ENCODE results near the gene CDKN3. TPM values are rescaled to one million over a fixed set of nuclear protein-coding genes. Genes with fewer than 3 reads are reported as not detected.

CDKN3 gene
- 10 to 100 TPM; 68.0 to 73.3 TPM for total RNA-seq

DNA sequence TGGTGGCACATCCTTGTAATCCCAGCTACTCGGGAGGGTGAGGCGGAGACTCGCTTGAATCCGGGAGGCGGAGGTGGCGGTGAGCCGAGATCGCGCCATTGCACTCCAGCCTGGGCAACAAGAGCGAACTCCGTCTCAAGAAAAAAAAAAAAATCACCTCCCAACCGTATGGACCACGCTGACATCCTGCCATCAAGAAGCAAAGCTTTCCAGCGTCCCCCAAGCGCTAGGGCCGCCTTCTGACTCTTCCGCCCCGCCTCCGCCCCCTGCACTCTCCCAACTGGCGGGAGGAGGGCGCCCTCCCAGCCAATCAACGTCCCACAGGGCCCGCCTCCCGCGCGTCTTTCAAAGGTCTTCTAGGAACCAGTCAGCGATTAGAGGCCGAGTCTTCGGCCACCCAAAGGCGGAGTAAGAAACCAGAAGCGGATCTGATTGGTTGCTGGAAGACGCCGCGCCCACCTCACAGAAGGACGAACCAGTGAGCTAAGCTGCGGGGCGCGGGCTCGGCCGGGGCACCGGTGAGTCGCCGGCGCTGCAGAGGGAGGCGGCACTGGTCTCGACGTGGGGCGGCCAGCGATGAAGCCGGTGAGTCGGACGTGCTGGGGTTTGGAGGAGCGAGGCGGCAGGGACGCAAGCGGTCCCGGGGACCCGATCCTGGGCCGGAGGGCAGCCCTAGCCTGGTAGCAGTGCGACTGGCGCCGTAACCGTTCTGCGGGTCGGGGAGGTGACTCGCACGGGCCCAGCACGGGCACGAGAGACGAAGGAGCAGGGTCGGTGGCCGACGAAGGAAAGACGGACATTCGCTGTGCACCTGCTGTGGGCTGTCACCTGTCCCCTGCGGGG is at the start of gene CDKN3:
Gene CDKN3, plus strand, starts transcription at position 515 of the 843 bp plus-strand sequence. Its CDS starts 62 bp downstream, at position 577.
- H3K4me3 Mint-ChIP-seq = peak within 1 kb of the TSS; percentile 85
- no peaks in the 10 kb centered on the region for H3K9me3 Mint-ChIP-seq
- peaks cover 11% of the 10 kb centered on the region for H3K4me1 Mint-ChIP-seq
- H3K27ac Mint-ChIP-seq = peak within 1 kb of the TSS; percentile 88
- H3K36me3 Mint-ChIP-seq (ENCODE audit: low read depth) = peaks cover 7% of the 10 kb centered on the region
- no peaks in the 10 kb centered on the region for H3K27me3 Mint-ChIP-seq
- peak; percentile 97 for ATAC-seq (replicated peaks)

GRCh38 chr14:54347044-54347443 is 49.8 kb upstream of the CDKN3 start:
- no peak overlapping the region for H3K27ac Mint-ChIP-seq
- no peak overlapping the region for H3K4me3 Mint-ChIP-seq
- H3K9me3 Mint-ChIP-seq = no peaks in the 10 kb centered on the region
- H3K27me3 Mint-ChIP-seq = peaks cover 11% of the 10 kb centered on the region
- ATAC-seq (replicated peaks) = no peak
- H3K36me3 Mint-ChIP-seq (ENCODE audit: low read depth) = no peaks in the 10 kb centered on the region
- peaks cover 4% of the 10 kb centered on the region for H3K4me1 Mint-ChIP-seq

- Mint-ChIP-seq H3K27me3 (peaks cover 11% of the 10 kb centered on the region), H3K4me3 (no peak overlapping the region), H3K9me3 (no peaks in the 10 kb centered on the region), H3K4me1 (peaks cover 4% of the 10 kb centered on the region), H3K36me3 (ENCODE audit: low read depth) (no peaks in the 10 kb centered on the region), H3K27ac (no peak overlapping the region)
- ATAC-seq (replicated peaks) = peak; percentile 35
Measured at GRCh38 chr14:54348001-54348611, 48.7 kb upstream of the CDKN3 start.

GRCh38 chr14:54348923-54349620 is 47.7 kb upstream of the CDKN3 start:
- peaks cover 16% of the 10 kb centered on the region for H3K27me3 Mint-ChIP-seq
- no peaks in the 10 kb centered on the region for H3K36me3 Mint-ChIP-seq (ENCODE audit: low read depth)
- no peaks in the 10 kb centered on the region for H3K9me3 Mint-ChIP-seq
- H3K4me1 Mint-ChIP-seq = peaks cover 4% of the 10 kb centered on the region
- no peak overlapping the region for H3K4me3 Mint-ChIP-seq
- no peak for ATAC-seq (replicated peaks)
- H3K27ac Mint-ChIP-seq = no peak overlapping the region

GRCh38 chr14:54349713-54350112 is 47.1 kb upstream of the CDKN3 start:
- no peak overlapping the region for H3K27ac Mint-ChIP-seq
- H3K27me3 Mint-ChIP-seq = peaks cover 23% of the 10 kb centered on the region
- H3K36me3 Mint-ChIP-seq (ENCODE audit: low read depth) = no peaks in the 10 kb centered on the region
- no peak overlapping the region for H3K4me3 Mint-ChIP-seq
- no peaks in the 10 kb centered on the region for H3K9me3 Mint-ChIP-seq
- no peak for ATAC-seq (replicated peaks)
- peaks cover 4% of the 10 kb centered on the region for H3K4me1 Mint-ChIP-seq

DNA sequence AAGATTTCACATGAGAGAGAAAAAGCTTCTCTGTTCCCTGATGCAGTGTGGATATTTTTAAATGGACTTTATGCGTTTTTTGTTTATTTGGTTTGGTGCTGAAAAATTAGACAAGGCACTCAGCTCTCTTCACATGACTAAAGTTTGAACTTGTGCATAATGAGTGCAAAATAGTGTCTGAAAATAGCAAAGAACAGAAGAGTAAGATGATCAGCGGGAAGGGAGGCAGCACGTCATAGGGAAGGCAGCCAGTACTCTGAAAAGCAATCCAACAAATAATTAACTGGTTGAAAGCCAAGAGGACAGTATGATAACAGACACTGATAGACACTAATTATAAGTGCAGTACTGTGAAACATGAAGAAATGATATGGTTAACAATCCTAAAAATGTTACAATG is 46.6 kb upstream of the CDKN3 start:
- no peaks in the 10 kb centered on the region for H3K36me3 Mint-ChIP-seq (ENCODE audit: low read depth)
- H3K4me3 Mint-ChIP-seq = no peak overlapping the region
- no peak for ATAC-seq (replicated peaks)
- H3K27ac Mint-ChIP-seq = no peak overlapping the region
- no peaks in the 10 kb centered on the region for H3K9me3 Mint-ChIP-seq
- peaks cover 27% of the 10 kb centered on the region for H3K27me3 Mint-ChIP-seq
- H3K4me1 Mint-ChIP-seq = peaks cover 4% of the 10 kb centered on the region

DNA sequence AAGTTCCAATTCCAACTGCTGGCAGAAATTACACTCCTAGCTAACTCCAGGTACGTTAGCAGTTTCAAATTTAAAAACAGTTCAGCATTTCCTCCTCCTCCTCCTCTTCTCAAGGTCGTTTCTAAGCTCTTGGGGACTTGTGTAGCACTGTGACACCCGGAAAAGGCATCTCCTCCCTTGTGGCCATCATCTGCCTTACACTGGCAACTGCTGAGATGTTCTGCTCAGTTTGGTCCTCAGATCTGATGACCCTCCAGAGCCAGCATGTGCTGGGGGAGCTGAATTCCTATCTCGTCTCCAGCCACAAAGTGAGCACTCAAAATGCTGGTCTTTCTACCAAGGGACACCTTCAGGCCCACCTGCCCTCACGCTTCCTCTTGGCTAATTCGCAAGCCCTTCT is 43.5 kb upstream of the CDKN3 start:
- Mint-ChIP-seq H3K9me3 (no peaks in the 10 kb centered on the region), H3K36me3 (ENCODE audit: low read depth) (no peaks in the 10 kb centered on the region), H3K27ac (no peak overlapping the region), H3K4me3 (no peak overlapping the region), H3K27me3 (peaks cover 40% of the 10 kb centered on the region), H3K4me1 (no peaks in the 10 kb centered on the region)
- no peak for ATAC-seq (replicated peaks)

- Mint-ChIP-seq H3K27ac (no peak overlapping the region), H3K9me3 (no peaks in the 10 kb centered on the region), H3K4me1 (no peaks in the 10 kb centered on the region), H3K4me3 (no peak overlapping the region), H3K27me3 (peaks cover 39% of the 10 kb centered on the region), H3K36me3 (ENCODE audit: low read depth) (no peaks in the 10 kb centered on the region)
- no peak for ATAC-seq (replicated peaks)
Measured at GRCh38 chr14:54353694-54354093, 43.1 kb upstream of the CDKN3 start.

DNA sequence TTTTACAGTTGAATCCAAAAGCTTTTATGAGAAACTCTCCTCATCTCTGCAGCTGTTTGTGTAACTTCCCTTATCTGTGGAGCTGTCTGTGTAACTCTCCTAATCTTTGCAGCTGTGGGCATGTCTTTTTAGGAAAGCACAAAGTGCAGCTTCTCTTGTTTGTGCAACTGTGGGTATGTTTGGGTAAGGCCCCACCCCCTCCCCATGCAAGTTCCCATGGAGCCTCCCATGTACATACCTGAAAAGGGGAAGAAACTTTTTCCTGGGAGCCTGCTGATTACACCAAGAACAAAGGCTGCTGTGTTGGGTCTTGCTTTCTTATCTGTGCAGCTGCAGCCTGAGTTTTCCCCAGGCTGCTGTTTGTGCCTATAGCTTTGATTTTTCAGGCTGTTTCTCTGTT is 42.7 kb upstream of the CDKN3 start:
- peaks cover 40% of the 10 kb centered on the region for H3K27me3 Mint-ChIP-seq

GRCh38 chr14:54354968-54355641 is 41.7 kb upstream of the CDKN3 start:
- H3K27ac Mint-ChIP-seq = no peak overlapping the region
- no peak overlapping the region for H3K4me3 Mint-ChIP-seq
- no peaks in the 10 kb centered on the region for H3K9me3 Mint-ChIP-seq
- no peaks in the 10 kb centered on the region for H3K36me3 Mint-ChIP-seq (ENCODE audit: low read depth)
- no peak for ATAC-seq (replicated peaks)
- no peaks in the 10 kb centered on the region for H3K4me1 Mint-ChIP-seq
- H3K27me3 Mint-ChIP-seq = peaks cover 44% of the 10 kb centered on the region

More for the DNA sequence above, 42.7 kb upstream of the CDKN3 start:
- Mint-ChIP-seq H3K27ac (no peak overlapping the region), H3K36me3 (ENCODE audit: low read depth) (no peaks in the 10 kb centered on the region), H3K9me3 (no peaks in the 10 kb centered on the region), H3K4me3 (no peak overlapping the region), H3K4me1 (no peaks in the 10 kb centered on the region)
- no peak for ATAC-seq (replicated peaks)

DNA sequence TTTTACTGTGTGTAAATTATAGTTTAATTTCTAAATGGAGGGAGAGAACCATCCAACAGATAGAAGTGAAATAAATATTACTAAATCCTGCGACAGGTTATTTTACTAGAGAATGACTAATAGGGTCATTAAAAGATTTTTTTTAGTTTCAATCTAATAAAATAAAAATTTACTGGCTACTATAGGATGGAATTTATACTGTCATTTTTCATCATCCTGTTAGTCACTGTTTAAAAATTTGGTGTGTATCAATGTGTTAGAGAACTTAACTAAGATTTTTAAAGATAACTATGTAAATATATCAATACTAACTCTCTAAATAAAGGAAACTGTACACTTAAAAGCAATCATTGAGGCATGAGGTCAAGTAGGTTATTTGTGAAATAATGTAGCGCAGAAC is 41.1 kb upstream of the CDKN3 start:
- peaks cover 44% of the 10 kb centered on the region for H3K27me3 Mint-ChIP-seq
- no peaks in the 10 kb centered on the region for H3K4me1 Mint-ChIP-seq
- no peak overlapping the region for H3K4me3 Mint-ChIP-seq
- ATAC-seq (replicated peaks) = no peak
- H3K36me3 Mint-ChIP-seq (ENCODE audit: low read depth) = no peaks in the 10 kb centered on the region
- no peaks in the 10 kb centered on the region for H3K9me3 Mint-ChIP-seq
- no peak overlapping the region for H3K27ac Mint-ChIP-seq

DNA sequence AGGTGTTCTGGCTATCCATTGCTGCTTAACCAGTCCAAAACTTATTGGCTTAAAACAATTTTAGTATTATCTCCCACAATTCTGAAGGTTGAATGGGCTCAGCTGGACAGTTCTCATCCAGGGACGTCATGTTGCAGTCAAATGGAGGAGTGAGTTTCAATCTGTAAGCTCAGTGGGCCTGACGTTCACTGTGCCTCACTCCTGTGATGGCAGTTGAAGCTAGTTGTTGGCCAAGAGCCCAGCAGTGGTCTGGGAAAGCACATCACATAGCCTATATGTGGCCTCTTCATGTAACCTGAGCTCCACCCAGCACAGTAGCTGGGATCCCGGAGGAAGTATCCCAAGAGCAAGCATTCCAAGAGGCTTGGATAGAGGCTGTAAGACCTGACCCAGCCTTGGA is 40.6 kb upstream of the CDKN3 start:
- ATAC-seq (replicated peaks) = no peak
- Mint-ChIP-seq H3K27me3 (peaks cover 46% of the 10 kb centered on the region), H3K36me3 (ENCODE audit: low read depth) (no peaks in the 10 kb centered on the region)

GRCh38 chr14:54360667-54361066 is 36.1 kb upstream of the CDKN3 start:
- no peak for ATAC-seq (replicated peaks)
- no peaks in the 10 kb centered on the region for H3K9me3 Mint-ChIP-seq
- no peaks in the 10 kb centered on the region for H3K36me3 Mint-ChIP-seq (ENCODE audit: low read depth)
- peaks cover 44% of the 10 kb centered on the region for H3K27me3 Mint-ChIP-seq
- no peak overlapping the region for H3K27ac Mint-ChIP-seq
- H3K4me3 Mint-ChIP-seq = no peak overlapping the region
- no peaks in the 10 kb centered on the region for H3K4me1 Mint-ChIP-seq

More for the DNA sequence above, 40.6 kb upstream of the CDKN3 start:
- no peaks in the 10 kb centered on the region for H3K4me1 Mint-ChIP-seq
- no peak overlapping the region for H3K4me3 Mint-ChIP-seq
- H3K27ac Mint-ChIP-seq = no peak overlapping the region
- H3K9me3 Mint-ChIP-seq = no peaks in the 10 kb centered on the region

- no peaks in the 10 kb centered on the region for H3K9me3 Mint-ChIP-seq
- H3K27ac Mint-ChIP-seq = no peak overlapping the region
- no peaks in the 10 kb centered on the region for H3K36me3 Mint-ChIP-seq (ENCODE audit: low read depth)
- peaks cover 45% of the 10 kb centered on the region for H3K27me3 Mint-ChIP-seq
- no peaks in the 10 kb centered on the region for H3K4me1 Mint-ChIP-seq
- ATAC-seq (replicated peaks) = no peak
- no peak overlapping the region for H3K4me3 Mint-ChIP-seq
Measured at GRCh38 chr14:54362089-54362504, 34.7 kb upstream of the CDKN3 start.

Measured in activated T-helper 17 cell treated with anti-CD3 and anti-CD28 coated beads, Interleukin-2, amount 50 U/mL, for 72 hours (primary cell).